Ascending aorta (tissue), 2 donors: Measurements from ENCODE around the gene EIF4ENIF1. TPM values are rescaled to one million over a fixed set of nuclear protein-coding genes. Genes with fewer than 3 reads are reported as not detected.

ENCODE experiments used
- DNase-seq, 2 donors: peaks; one replicate each; pipeline ENCODE4 v3.0.0-alpha.2; 2019; ENCODE audit warnings: low spot score in 2 of 2
- H3K27ac ChIP-seq, 2 donors: fragments of 200-600 bp; sonication (generic); one replicate each; pipeline ENCODE4 v1.5.1; 2016 to 2017; ENCODE audit warnings: mild to moderate bottlenecking in 1 of 2
- H3K27me3 ChIP-seq: fragments of 200-600 bp; sonication (generic); one replicate; pipeline ENCODE4 v1.5.1; 2017
- H3K36me3 ChIP-seq, 2 donors: fragments of 200-600 bp; sonication (generic); one replicate each; pipeline ENCODE4 v1.5.1; 2016
- H3K4me1 ChIP-seq, 2 donors: fragments of 200-600 bp; sonication (generic); one replicate each; pipeline ENCODE4 v1.5.1; 2016 to 2017; ENCODE audit warnings: mild to moderate bottlenecking in 1 of 2
- H3K4me3 ChIP-seq, 2 donors: fragments of 200-600 bp; sonication (generic); one replicate each; pipeline ENCODE4 v1.5.1; 2016 to 2017; ENCODE audit warnings: mild to moderate bottlenecking in 1 of 2
- H3K9me3 ChIP-seq, 2 donors: fragments of 200-600 bp; sonication (generic); one replicate each; pipeline ENCODE4 v1.5.1; 2016
- CTCF ChIP-seq, 3 experiments: fragments of 200-600 bp in 2 of 3; fragments of 450-650 bp in 1 of 3; sonication (generic) in 2 of 3; IDR thresholded peaks; one replicate each; pipeline ENCODE4 v1.5.1; 2016 to 2019; ENCODE audit warnings: antibody characterized with exemption in 3 of 3, mild to moderate bottlenecking in 1 of 3, moderate library complexity in 1 of 3
- intact Hi-C: fragments of 100-400 bp; cut with DNase I; formaldehyde crosslinking; loops from one replicate; pipeline ENCODE4 v1.15.1; 2023
- total RNA-seq: library from RNA; depleted of rRNA; stranded (reverse); fragments of >200 nt; gene quantifications from one replicate; pipeline ENCODE4 v1.1.0, GENCODE V29; 2016

EIF4ENIF1 gene
- total RNA-seq, 1 donor from 2014 or later = 12.7 TPM

GRCh38 chr22:31504282-31504681, 14.6 kb upstream of the EIF4ENIF1 start:
- no peak overlapping the region for H3K27ac ChIP-seq
- no peak for TF ChIP-seq CTCF (IDR thresholded peaks at IDR 0.05)
- H3K36me3 ChIP-seq = no peaks in the 10 kb centered on the region
- DNase-seq = no peak
- no peak overlapping the region for H3K4me3 ChIP-seq
- intact Hi-C loops = no loop called here
- H3K9me3 ChIP-seq = no peaks in the 10 kb centered on the region
- no peaks in the 10 kb centered on the region for H3K4me1 ChIP-seq
- no peaks in the 10 kb centered on the region for H3K27me3 ChIP-seq

- Histone ChIP-seq H3K27ac (no peak overlapping the region), H3K4me1 (no peaks in the 10 kb centered on the region), H3K36me3 (no peaks in the 10 kb centered on the region), H3K27me3 (no peaks in the 10 kb centered on the region), H3K4me3 (no peak overlapping the region), H3K9me3 (no peaks in the 10 kb centered on the region)
- no peak for TF ChIP-seq CTCF (IDR thresholded peaks at IDR 0.05)
- intact Hi-C loops = no loop called here
- DNase-seq = no peak
These were observed 13.7 kb upstream of the EIF4ENIF1 start for GRCh38 chr22:31503211-31503964.

- DNase-seq = no peak
- intact Hi-C loops = no loop called here
- Histone ChIP-seq H3K4me1 (peaks cover 0 to 4% of the 10 kb centered on the region in 2 donors), H3K36me3 (no peaks in the 10 kb centered on the region), H3K4me3 (no peak overlapping the region), H3K27me3 (no peaks in the 10 kb centered on the region), H3K9me3 (no peaks in the 10 kb centered on the region), H3K27ac (no peak overlapping the region)
- no peak for TF ChIP-seq CTCF (IDR thresholded peaks at IDR 0.05)
These were observed 12.1 kb upstream of the EIF4ENIF1 start for GRCh38 chr22:31501738-31502137.

- peak overlapping the region; percentile 63 to 86 for H3K4me3 ChIP-seq
- no peaks in the 10 kb centered on the region for H3K9me3 ChIP-seq
- no peaks in the 10 kb centered on the region for H3K27me3 ChIP-seq
- H3K4me1 ChIP-seq = peaks cover 0 to 4% of the 10 kb centered on the region in 2 donors
- no peak for DNase-seq
- TF ChIP-seq CTCF (IDR thresholded peaks at IDR 0.05) = no peak
- intact Hi-C loops = loop anchor here (2.0 to 5.0 kb wide), 2 partner anchors 35 to 133 kb away; no protein-coding TSS in a partner anchor
- H3K27ac ChIP-seq = peak overlapping the region; percentile 45 to 70
- no peaks in the 10 kb centered on the region for H3K36me3 ChIP-seq
These were observed 7.7 kb upstream of the EIF4ENIF1 start for GRCh38 chr22:31497148-31497938.

GRCh38 chr22:31496735-31497146, 7.1 kb upstream of the EIF4ENIF1 start:
- TF ChIP-seq CTCF (IDR thresholded peaks at IDR 0.05) = no peak
- intact Hi-C loops = loop anchor here (2.0 to 5.0 kb wide), 2 partner anchors 36 to 134 kb away; no protein-coding TSS in a partner anchor
- Histone ChIP-seq H3K4me1 (peaks cover 0 to 4% of the 10 kb centered on the region in 2 donors), H3K9me3 (no peaks in the 10 kb centered on the region), H3K4me3 (peak overlapping the region; percentile 63 to 86), H3K27ac (peak overlapping the region; percentile 45 to 70), H3K27me3 (no peaks in the 10 kb centered on the region), H3K36me3 (no peaks in the 10 kb centered on the region)
- no peak for DNase-seq
